NCI-H128 (cell line): ENCODE measurements around the gene LRRN4CL.
"Not testable (repeated sequence)": the region's sequence is repeated elsewhere in the genome, so short reads cannot be mapped to it uniquely, and the experiment has no call there.

ENCODE experiments used
- DNase-seq: peaks from one replicate; lab custom pipeline; 2025; ENCODE audit not compliant: unreplicated experiment; lab: John Stamatoyannopoulos, UW

LRRN4CL gene

DNA sequence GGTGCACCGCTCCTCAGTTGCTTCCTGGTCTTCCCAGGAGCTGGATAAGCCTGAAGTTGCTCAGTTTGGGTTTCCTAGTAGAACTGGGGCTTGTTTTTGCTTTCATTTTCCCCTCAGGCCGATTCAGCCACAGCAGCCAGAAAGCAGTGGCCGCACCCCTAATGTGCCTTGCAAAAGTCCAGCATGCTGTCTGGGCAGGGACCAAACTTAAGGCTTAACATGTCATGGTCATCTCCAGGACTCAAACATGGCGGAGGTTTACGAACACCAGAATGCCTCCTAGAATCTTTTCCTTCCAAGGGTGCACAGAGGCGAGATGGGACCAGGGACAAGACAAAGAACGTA, 20.6 kb upstream of the LRRN4CL start:
- no peak for DNase-seq

DNA sequence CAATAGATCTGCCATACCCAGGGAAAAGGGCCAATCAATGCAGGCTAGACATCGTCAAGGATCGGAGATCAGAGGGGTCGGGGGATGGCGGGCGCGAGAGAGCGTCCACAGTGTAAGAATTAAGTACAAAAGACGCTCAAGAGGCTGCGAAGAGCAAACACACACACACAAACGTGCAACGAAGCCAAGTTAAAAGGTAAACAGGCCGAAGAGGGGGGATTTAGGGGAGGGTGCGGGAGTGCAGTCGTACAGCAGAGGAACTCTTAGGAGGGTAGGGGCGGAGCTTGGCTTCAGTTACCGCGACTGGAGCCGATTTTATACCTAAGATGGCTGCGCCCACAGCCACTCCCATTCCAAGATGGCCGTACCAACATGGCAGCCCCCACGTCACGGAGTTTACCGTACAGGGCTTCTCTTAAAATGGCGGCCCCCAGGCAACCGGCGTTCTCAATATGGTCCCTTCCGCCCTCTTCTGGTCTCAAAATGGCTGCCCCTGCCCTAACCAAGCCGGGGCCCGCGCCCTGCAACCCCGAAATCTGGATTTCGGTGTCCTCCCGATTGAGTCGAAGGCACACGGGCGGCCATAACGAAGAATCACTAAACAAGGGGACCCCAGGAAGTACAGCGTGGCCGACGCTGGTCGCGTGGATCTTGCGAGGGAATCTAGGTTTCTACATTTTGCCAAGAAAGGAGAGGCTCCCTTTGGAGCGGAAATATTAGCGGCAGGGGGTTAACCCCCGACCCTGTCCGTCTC, 20.1 kb upstream of the LRRN4CL start:
- DNase-seq, result peak; percentile 98

DNA sequence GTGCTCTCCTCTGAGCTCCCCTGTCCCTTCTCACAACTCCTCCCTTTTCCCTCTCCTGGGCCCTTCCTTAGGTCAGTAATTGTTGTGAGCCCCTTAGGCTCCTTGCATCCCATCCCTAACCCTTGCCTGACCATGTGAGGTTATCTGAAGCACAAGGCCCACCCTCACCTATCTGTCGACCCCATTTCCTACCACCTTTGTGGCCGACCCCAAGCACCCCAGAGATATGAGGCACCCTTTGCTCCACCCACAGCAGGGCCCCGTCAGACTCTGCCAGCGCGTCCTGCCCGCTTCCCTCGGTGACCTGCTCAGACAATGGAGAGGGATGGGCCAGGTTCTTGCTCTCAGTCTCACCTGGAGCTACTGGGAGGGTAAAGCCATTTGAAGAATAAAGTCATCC, 19.5 kb upstream of the LRRN4CL start:
- no peak for DNase-seq

DNA sequence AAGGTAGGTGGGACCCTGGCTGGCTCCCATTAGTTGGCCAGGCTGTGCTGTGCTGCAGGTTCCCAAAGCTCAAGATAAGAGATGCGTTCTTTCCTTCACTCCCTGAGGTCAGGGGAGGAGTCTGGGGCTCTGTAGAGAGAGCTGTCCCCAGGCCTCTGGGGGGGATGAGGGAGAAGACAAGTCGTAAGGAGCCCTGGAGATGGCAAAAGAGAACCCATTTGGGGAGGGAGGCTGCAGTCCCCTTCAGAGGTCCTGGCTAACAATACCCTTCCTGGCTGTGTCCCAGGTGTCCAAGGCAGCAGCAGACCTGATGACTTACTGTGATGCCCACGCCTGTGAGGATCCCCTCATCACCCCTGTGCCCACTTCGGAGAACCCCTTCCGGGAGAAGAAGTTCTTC, 19.1 kb upstream of the LRRN4CL start:
- no peak for DNase-seq

DNA sequence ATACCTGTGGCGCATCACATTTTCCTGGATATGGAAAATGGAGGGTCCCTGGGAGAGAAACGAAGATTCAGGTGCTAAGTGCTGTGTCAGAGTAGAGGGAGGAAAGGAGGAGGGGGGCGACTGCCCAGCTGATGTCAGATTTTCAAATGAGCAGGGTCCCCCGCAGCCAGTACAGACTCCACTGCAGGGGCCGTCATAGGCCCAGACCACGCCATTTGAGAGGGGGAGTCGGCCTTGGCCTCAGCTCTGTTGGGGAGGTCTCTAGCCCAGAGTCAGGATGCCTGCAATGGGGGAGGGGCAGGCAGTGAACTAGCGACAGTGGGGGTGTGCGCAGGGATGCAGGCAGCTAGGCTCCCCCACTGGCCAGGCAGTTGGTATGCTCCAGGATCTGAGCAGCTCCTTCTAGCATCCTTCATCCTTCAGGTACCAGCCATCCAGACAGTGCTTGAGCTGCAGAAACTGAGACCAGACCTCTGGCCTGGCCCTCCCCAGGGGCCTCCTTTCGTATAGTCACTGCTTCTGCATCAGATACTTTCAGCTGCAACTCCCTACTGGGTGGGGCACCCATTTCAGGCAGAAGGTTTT, 18.0 kb upstream of the LRRN4CL start, which contains the start of the genes BSCL2 and GNG3:
Gene BSCL2, minus strand, starts transcription at position 148 of the 585 bp plus-strand sequence. CDS start 229 bp downstream, outside the sequence.
Gene GNG3, plus strand, starts transcription at position 400 of the 585 bp plus-strand sequence. CDS start 620 bp downstream, outside the sequence.
- peak; percentile 23 for DNase-seq

DNA sequence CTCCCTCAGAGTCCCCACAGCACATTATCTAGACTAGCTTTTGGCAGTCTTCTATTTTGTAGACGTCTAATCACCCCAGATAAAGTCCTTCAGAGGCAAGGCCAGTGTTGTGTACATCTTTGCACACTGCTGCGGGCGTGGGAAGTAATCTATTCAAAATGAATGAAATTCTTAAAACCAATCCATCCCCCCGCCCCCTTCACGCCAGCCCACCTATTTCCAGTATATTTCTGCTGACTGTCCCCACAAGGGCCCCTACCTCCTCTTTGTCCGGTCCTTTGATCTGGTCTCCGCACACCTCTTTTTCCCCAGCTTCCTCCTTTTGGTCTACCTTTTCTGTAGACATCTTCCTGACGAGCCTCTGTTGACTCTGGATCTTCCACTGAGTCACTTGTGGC, 17.5 kb upstream of the LRRN4CL start:
- DNase-seq, result no peak

DNA sequence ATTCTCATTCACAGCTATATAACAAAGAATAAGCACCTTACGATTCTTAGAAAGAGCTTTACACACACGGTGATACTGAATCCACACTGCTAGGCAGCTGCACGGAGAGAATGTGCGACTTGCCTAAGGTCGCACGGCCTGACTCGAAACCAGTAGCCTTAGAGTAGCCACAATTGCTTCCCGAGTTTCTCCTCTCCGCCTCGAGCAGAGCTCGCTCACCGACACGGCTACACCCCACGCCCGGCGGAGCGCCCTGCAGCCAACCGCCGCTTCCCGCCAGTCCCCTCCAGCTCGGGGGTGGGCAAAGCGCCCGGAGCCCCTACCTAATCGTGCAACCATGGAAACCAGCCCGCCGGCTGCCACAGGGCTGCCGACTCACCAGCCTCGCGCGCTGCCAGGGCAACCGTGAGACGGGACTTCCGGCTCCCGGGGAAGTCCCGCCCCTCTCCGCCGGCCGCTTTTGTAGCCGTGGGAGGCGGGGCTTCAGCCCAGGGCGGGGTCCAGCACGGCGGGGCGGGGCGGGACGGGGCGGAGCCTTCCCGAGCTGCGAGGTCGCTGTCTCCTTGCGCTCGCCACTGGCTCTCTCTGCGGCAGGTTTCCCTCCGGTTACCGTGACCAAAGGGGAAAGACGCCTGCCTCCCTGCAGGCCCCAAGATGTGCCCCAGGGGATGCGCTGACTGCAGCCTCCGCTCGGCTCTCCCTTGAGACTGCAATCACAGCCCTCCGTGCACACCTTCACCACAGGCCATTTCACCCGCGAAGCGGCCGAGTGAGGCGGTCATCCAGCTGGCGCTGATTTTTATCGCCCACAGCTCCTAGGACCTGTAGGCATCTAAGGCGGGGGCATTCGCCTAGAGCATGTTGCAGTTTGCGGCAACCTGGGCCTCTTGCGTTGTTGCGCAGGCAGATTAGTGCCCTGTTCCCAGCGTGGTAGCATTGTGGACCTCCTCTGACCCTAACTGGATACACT, 16.8 kb upstream of the LRRN4CL start:
- DNase-seq, result peak; percentile 98

DNA sequence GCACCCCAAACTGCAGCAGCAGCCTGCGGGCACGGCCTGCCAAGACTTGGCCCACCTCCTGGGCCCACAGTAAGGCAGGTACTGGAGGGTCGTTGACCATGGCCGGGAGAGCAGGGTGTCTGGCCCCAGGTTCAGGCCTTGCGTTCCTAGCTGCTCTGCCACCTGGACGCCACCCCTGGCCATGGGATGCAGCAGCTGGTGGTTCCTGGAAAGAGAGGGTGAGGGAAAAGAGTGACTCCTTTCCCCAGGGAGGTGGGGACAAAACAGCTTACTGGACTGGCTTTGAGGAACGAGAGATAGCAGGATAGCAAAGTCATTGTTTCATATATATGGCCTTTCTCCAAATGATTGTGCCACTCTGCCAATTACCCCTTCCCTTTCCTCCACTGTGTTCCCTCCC, 16.1 kb upstream of the LRRN4CL start:
- DNase-seq, result no peak

DNA sequence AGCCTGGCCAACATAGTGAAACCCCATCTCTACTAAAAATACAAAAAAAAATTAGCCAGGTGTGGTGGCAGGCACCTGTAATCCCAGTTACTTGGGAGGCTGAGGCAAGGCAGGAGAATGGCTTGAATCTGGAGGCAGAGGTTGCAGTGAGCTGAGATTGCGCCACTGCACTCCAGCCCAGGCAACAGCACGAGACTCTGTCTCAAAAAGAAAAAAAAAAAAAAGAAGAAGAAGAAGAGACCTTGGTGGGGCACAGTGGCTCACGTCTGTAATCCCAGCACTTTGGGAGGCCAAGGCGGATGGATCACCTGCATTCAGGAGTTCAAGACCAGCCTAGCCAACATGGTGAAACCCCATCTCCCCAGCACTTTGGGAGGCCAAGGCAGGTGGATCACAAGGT, 14.6 kb upstream of the LRRN4CL start:
- not testable (repeated sequence) for DNase-seq

DNA sequence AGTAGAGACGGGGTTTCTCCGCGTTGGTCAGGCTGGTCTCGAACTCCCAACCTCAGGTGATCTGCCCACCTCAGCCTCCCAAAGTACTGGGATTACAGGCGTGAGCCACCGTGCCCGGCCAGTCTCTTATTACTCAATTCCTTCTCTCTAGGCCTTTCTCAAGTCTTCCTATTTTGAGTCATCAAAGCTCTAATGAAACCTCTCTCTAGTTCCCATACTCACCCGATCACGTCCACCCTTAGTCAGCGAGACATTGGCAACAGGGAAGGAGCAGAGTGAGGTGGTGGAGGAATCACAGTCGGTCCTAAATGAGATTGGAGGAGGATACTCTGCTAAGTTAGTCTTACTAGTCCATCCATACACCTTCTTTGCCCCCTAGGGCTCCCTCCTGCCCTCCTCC, 12.9 kb upstream of the LRRN4CL start:
- DNase-seq, result no peak

DNA sequence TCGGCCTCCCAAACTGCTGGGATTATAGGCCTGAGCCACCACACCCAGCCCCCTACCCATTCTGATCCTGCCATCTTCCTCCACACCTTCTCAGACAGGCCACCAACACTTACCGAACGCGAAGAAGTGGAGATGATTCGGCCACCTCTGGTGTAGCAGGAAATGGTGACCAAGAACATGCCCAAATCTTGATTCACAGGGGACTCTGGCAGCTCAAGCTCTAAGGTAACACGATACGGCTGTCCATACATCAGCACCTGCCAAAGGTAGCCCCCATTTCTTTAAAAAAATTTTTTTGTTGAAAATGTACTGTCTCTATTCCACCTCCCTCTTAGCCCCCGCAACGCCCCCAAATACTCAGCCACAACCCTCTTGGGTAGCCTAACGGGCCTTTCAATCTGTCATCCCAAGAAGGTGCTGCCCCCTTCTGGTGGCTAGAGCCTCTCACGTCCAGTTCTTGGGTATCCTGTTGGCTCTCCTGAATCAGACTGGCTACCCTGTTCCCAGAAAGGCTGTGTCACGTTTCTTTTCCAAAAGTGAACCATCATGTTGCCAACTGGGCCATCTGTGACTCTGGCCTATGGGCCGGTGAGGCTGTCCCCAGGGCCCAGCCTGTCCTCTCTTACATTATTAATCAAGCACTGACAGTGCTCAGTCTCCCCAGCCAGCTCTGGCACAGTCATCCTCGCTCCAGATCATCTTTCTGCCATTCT, 5.3 kb upstream of the LRRN4CL start:
- DNase-seq, result peak; percentile 41

DNA sequence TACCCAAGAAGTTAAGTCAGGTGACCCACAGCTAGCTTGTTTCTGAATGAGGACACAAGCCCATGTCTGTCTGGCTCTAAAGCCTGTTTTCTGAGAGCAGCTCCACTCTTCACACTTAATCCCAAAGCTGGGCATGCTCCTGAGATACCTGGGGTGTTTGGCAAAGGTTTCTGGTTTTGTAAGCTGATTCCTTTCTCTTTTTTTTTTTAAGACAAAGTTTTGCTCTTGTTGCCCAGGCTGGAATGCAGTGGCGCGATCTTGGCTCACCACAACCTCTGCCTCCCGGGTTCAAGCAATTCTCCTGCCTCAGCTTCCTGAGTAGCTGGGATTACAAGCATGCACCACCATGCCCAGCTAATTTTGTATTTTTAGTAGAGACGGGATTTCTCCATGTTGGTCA, 4.3 kb upstream of the LRRN4CL start:
- not testable (repeated sequence) for DNase-seq

DNA sequence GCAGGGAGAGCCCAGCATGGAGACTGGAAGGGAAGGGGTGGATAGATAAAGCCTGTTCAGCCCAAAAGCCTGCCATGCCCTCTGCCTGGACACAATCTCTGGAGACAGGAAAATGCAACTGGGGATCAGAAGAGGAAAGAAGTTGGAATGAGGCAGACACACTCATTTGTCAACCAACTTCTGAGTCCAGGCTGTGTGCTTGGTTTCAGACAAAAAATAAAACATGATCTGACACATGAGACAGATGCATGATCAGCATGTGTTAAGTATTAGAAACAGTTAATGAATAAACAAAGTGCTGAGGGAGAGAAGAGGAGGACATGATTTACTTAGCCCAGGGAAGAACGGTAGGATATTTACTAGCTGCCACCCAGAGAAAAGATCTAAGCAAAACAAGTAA, 839 bp downstream of the LRRN4CL start:
- DNase-seq, result no peak

DNA sequence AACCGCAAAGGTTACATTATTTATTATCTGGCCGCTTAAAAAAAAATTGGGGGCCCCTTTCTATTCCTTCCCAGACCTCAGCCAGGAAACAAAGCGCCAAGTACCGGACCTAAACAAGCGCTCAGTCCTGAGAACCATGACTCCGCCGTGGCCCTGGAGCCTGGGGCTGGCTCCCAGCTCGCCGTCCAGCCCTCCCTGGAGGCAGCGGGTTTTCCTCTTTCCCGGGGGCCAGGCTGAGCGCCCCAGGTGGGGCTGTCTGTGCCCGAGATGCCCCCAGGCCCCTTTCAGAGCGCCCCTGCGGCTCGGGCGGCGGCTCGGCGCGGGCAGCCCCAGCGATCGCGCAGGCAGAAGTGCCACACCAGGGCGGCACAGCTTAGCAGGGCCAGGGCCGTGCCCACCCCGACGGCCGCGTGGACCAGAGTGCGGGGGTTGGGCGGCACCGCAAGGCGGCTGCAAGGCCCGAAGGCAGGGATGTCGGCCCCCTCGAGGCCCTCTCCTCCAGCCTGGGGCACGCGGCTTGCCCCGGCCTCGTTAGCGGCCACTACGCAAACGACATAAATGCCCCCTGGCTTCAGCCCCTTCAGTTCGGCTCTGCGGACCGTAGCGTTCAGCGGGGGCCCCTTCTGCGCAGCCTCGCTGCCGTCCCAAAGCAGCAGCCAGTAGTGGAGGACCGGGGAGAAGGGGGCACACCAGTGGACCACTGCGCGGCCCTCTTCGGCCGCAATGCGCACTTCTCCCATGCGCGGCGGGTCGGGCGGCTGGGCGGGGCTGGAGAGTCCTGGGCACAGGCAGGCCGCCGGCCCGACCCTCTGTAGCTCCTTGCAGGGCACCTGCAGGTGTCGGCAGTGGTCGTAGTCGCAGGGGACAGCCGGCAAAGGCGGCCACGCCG, 1.6 kb downstream of the LRRN4CL start:
- DNase-seq, result no peak

DNA sequence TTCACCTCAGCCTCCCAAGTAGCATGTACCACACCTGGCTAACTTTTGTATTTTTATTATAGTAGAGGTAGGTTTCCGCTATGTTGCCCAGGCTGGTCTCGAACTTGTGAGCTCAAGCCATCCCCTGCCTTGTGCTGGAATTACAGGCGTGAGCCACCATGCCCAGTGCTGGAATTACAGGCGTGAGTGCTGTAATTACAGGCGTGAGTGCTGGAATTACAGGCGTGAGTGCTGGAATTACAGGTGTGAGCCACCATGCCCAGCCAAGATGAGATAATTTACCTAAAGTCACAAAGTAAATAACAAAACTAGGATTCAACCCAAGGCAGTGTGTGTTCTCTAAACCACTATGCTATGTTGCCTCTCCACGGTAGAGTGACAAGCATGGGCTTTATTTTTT, 6.8 kb downstream of the LRRN4CL start:
- no peak for DNase-seq

DNA sequence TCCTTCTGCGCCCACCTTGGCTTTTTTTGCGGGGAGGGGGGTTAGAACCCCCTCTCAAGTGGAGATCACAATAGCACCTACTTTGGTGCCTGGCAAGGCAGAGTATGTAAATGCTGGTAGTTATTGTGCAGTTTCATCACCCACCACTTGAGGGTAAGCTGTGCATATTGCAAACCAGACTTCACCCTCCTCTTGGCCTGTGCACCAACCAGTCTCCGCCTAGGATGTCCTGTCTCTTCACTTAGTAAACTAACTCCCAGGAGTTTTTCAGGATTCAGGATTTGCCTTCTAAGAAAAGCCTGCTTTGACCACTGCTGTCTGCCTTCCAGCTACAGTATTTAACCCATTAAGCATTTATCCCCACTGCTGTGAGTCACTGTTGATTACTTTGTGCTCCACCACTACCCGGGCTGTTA, 8.5 kb downstream of the LRRN4CL start:
- no peak for DNase-seq

DNA sequence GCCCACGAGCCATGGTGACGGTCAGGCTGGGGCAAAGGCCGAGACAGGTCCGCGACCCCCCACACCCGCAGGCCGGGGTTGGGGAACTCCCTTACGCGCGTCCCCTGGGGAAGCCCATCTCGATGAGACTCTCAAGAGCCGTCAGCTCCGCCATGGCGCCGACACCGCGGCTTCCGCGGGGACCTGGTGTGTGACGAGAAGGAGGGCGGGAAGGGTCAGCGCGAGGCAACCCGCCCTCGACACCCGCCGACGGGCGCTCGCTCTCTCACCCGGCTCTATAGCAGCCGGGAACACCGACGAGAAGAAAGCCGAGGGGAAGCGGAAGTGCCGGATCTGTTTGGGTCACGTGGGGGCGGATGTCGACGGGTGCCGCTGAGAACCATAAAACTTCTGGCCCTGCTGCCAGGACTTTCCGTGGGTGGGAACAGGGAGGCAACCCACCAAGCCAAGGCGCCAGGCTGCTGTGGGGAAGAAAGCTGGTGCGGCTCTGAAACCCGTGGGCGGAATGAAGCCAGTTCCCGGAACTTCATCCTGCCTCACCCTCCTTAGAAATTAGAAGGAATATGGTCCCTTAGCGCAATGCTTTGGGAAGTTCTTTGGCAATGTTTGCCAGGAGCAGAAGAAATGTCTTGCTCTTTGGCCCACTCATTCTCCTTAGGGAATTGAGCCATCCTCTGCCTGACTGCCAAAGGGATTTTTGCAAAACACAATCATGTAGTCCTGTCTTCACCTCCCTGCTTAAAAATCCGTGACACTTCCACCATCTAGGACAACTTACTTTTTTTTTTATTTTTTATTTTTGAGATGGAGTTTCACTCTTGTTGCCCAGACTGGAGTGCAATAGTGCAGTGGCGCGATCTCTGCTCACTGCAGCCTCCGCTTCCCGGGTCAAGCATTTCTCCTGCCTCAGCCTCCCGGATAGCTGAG, 10.3 kb downstream of the LRRN4CL start, which contains the start of gene UBXN1:
Gene UBXN1, minus strand, starts transcription at position 304 of the 927 bp plus-strand sequence. Its CDS starts 150 bp downstream, at position 154.
- peak; percentile 53 for DNase-seq

DNA sequence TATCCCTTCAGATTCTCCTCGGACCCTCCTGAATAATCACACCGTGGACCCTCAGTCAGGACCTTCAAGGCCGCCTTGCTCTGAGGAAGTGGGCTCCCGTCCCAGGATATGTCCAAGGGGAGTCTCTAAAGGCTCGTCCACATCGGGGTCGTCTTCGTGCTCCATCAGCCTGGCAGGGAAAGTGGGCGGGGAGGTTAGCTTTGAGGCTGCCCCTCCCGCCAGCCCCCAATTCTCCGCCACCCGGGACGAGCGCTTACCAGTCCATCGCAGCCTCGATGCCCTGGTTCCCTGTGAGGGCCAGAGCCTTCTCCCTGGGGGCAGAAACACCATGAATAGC, 10.9 kb downstream of the LRRN4CL start:
- DNase-seq, result no peak

DNA sequence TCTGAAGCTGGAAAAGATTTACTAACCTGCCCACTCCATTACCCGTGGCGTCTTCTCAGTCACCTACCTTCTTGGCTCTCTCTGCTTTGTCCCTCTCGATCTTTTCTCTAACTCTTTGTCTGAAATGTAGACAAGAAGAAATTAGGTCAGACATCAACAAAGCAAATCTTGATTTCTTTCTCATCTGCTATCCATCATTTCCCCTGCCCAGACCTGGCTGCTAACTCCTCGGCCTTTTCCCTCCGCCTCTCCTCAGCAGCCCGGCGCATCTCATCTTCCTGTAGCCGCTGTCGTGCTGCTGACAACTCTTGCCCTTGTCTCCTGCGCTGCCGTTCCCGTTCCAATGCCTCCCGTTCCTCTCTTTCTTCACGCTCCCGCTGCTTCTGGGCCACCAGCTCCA, 11.6 kb downstream of the LRRN4CL start:
- no peak for DNase-seq
